ENCODE measurements around the gene CDH26. TPM values are rescaled to one million over a fixed set of nuclear protein-coding genes. Genes with fewer than 3 reads are reported as not detected.

CDH26 gene
- total and polyA plus RNA-seq, 2 of the 13 experiments (the other 11 are each of a cell fraction or from before 2014, with no cell fraction given), result 0.40 to 1.1 TPM

DNA sequence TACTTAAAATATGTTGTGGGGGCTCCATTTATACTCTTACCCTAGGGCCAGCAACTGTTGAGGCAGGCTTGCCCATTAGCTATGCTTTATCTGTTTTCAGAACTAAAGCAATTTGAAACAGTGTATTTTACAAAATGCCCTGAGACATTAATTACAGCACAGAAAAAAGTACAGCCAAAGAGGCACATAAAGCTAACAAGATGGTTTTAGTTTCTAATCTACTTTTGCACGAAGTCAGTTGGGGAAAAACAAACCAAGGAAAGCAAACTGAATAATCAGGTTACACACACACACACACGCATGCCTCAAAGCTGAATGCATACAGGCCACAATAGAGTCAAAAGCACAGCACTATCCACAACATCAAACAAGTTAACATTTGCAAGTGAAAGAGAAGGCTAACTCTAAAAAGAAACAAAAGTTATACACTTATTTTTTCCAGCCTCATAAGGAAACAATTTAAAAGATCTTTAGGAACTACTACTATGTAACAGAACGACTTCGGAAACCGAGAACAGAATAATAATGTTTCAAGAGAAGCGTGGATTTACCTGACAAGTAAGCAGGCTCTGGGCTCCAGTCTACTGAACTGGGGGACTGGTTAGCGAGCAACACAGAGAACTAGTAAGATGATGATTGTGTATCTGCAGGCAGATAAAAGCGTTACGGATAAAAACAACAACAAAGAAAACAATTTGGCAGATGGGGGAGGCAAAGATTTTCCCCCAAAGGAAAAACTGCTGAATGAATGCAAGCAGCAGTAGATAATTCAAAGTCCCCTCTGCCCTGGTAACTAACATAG, 26.5 kb upstream of the CDH26 start (continued):
- no peak for TF ChIP-seq RXRA (CRISPR knock-in tag; IDR thresholded peaks at IDR 0.05)
- no peak for TF ChIP-seq ZNF678 (CRISPR knock-in tag; IDR thresholded peaks at IDR 0.05)
- TF ChIP-seq HDAC2 (CRISPR knock-in tag; IDR thresholded peaks at IDR 0.05), result no peak
- no peak for TF ChIP-seq RERE (CRISPR knock-in tag; IDR thresholded peaks at IDR 0.05; ENCODE audit: low read depth)

GRCh38 chr20:59932616-59933295, 25.5 kb upstream of the CDH26 start:
- no TSS peak for BruUV-seq (replicated peaks)
- H3K9me3 ChIP-seq (ENCODE audit: low read length), result no peaks in the 10 kb centered on the region
- in situ Hi-C loops (cut with HindIII; ENCODE audit: extremely low pct_ligation_motif_present, low pct_unique_long_range_greater_than_20kb) (no loop called here), intact Hi-C loops (cut with micrococcal nuclease; ENCODE audit: unreplicated experiment) (no loop called here)
- no peaks in the 10 kb centered on the region for H3K79me2 ChIP-seq (ENCODE audit: insufficient read depth, low read length)
- CTCF ChIA-PET (ENCODE audit: low intra/inter-chr PET ratio, low total read pairs), result no interaction called here
- no peaks in the 10 kb centered on the region for H3K36me3 ChIP-seq (replicated peaks in 1 of 2; ENCODE audit: control insufficient read depth in 1 of 2, insufficient read depth in 2 of 2, low read length in 2 of 2)
- no peaks in the 10 kb centered on the region for H4K20me1 ChIP-seq (ENCODE audit: insufficient read depth, low read length)
- H3K27ac ChIP-seq (ENCODE audit: extremely low read length, insufficient read depth, low read length), result no peak overlapping the region
- ATAC-seq (no peak), FAIRE-seq (no peak), DNase-seq (ENCODE audit: low spot score) (no peak)
- POLR2A ChIA-PET, result interaction anchor here (2.1 kb wide), 1 partner anchor 8 kb away, joined by 6 read pairs; the partner anchor contains the start of genes FAM217B and PPP1R3D
- no peak overlapping the region for H3K9ac ChIP-seq (ENCODE audit: insufficient read depth, low read depth, low read length)
- H2AFZ ChIP-seq (ENCODE audit: low read length), result no peak overlapping the region
- whole genome bisulfite sequencing (ENCODE audit: low lambda C conversion rate), result 93% methylated on average over 72 of the region's 72 CpGs
- no peak overlapping the region for H3K4me3 ChIP-seq (replicated peaks in 1 of 3; ENCODE audit: insufficient read depth in 1 of 3, low read depth in 2 of 3, low read length in 3 of 3)
- no peak overlapping the region for H3K4me2 ChIP-seq (ENCODE audit: low read depth, low read length)
- no peaks in the 10 kb centered on the region for H3K4me1 ChIP-seq (ENCODE audit: insufficient read depth, low read length)
- H3K27me3 ChIP-seq (ENCODE audit: control insufficient read depth in 1 of 2, insufficient read depth in 2 of 2, low read length in 2 of 2), result no peaks in the 10 kb centered on the region
- TF ChIP-seq ZNF569 (CRISPR knock-in tag; IDR thresholded peaks at IDR 0.05; ENCODE audit: borderline replicate concordance) (no peak), REXO4 (CRISPR knock-in tag; IDR thresholded peaks at IDR 0.05; ENCODE audit: borderline replicate concordance) (no peak), HDAC2 (CRISPR knock-in tag; IDR thresholded peaks at IDR 0.05) (no peak), KDM3A (CRISPR knock-in tag; IDR thresholded peaks at IDR 0.05; ENCODE audit: low read depth) (no peak), ZNF841 (CRISPR knock-in tag; IDR thresholded peaks at IDR 0.05; ENCODE audit: borderline replicate concordance) (no peak), RAD51 (IDR thresholded peaks at IDR 0.05; ENCODE audit: borderline replicate concordance) (no peak), KDM4B (CRISPR knock-in tag; IDR thresholded peaks at IDR 0.05) (no peak), ZNF597 (CRISPR knock-in tag; IDR thresholded peaks at IDR 0.05) (no peak), HES4 (CRISPR knock-in tag; IDR thresholded peaks at IDR 0.05; ENCODE audit: borderline replicate concordance) (no peak), ATF5 (CRISPR knock-in tag; IDR thresholded peaks at IDR 0.05; ENCODE audit: low read depth) (no peak), ZNF777 (CRISPR knock-in tag; IDR thresholded peaks at IDR 0.05) (no peak), HMG20B (CRISPR knock-in tag; conservative IDR thresholded peaks at IDR 0.05) (no peak)

Data from HepG2 (cell line).